K562 (cell line): Measurements from ENCODE around the gene DPEP1. TPM values are rescaled to one million over a fixed set of nuclear protein-coding genes. Genes with fewer than 3 reads are reported as not detected.

Experiments
- CBX2 ChIP-seq: fragments of 200-600 bp; sonication (generic); IDR thresholded peaks from one replicate; pipeline ENCODE4 v1.6.1; 2012; ENCODE audit warnings: mild to moderate bottlenecking, low read length, inconsistent platforms; ENCODE audit not compliant: insufficient read depth, poor library complexity, severe bottlenecking
- CEBPG ChIP-seq, 3 experiments: fragments of 200-800 bp in 1 of 3; sonication (Bioruptor generic) in 1 of 3; sonication (generic) in 1 of 3; formaldehyde crosslinking in 1 of 3; IDR thresholded peaks in 2 of 3; conservative IDR thresholded peaks in 1 of 3; 2 replicates each; pipeline versions ENCODE4 v1.6.1 to v1.8.0; 2016 to 2022; ENCODE audit warnings: missing compliant biosample characterization in 2 of 3, missing genetic modification characterization in 2 of 3, mild to moderate bottlenecking in 1 of 3, missing genetic modification reagents in 1 of 3
- KDM2B ChIP-seq: fragments of 250-450 bp; sonication (Bioruptor Pico); IDR thresholded peaks from 2 replicates; pipeline ENCODE4 v1.8.0; 2021; ENCODE audit warnings: mild to moderate bottlenecking, moderate library complexity
- NEUROD1 ChIP-seq: fragments of 150-350 bp; IDR thresholded peaks from 2 replicates; pipeline ENCODE4 v1.6.1; 2014; ENCODE audit warnings: borderline replicate concordance, low read length, low read depth; ENCODE audit not compliant: partially characterized antibody
- TAL1 ChIP-seq: fragments of 450-650 bp; IDR thresholded peaks from 2 replicates; pipeline ENCODE4 v1.6.1; 2016; ENCODE audit warnings: mild to moderate bottlenecking
- TFE3 ChIP-seq: fragments of 450-650 bp; formaldehyde crosslinking; IDR thresholded peaks from 2 replicates; pipeline ENCODE4 v1.4.0; 2020; ENCODE audit warnings: mild to moderate bottlenecking, mixed read lengths
- U2AF1 ChIP-seq: fragments of 200-400 bp; formaldehyde crosslinking; optimal IDR thresholded peaks from 2 replicates; pipeline ENCODE3; 2017; ENCODE audit warnings: mild to moderate bottlenecking, low read depth, low read length, moderate library complexity
- ZEB2 ChIP-seq: fragments of 450-650 bp; IDR thresholded peaks from 2 replicates; pipeline ENCODE4 v1.6.1; 2016
- ZNF444 ChIP-seq: fragments of 250-450 bp; sonication (Bioruptor Pico); IDR thresholded peaks from 2 replicates; pipeline ENCODE4 v1.4.0; 2020; ENCODE audit warnings: mild to moderate bottlenecking, moderate library complexity
- polyA plus RNA-seq, 8 experiments: library from polyadenylated mRNA; depleted of rRNA in 4 of 8; stranded (reverse) in 5 of 8; unstranded in 3 of 8; fragments of >200 nt; fragmentation: Nextera tagmentation in 2 of 8; fragmentation: Illumina TruSeq in 1 of 8; extraction: Ambion mirVana in 2 of 8; extraction: Trizol in 1 of 8; gene quantifications; 2 replicates each; pipeline versions ENCODE4 v1.2.1 to v1.2.3, GENCODE V29; 2011 to 2014; ENCODE audit warnings: inconsistent platforms in 1 of 8, missing spikeins in 1 of 8
- total RNA-seq, 7 experiments: library from RNA; depleted of rRNA in 6 of 7; stranded (reverse); fragments of >200 nt in 6 of 7; fragmentation: Illumina TruSeq in 2 of 7; extraction: Trizol in 2 of 7; gene quantifications; 2 replicates each; pipeline versions ENCODE4 v1.2.1 to v1.2.3, GENCODE V29; 2011 to 2021; ENCODE audit warnings: low replicate concordance in 1 of 7
- TF ChIP-seq, protein P1 (sequence below): fragments of 250-450 bp; sonication (Bioruptor Pico); IDR thresholded peaks from 2 replicates; pipeline ENCODE4 v1.4.0; 2020
- TF ChIP-seq, protein P2 (sequence below): IDR thresholded peaks from 3 replicates; pipeline ENCODE4 v1.6.1; 2011; ENCODE audit warnings: borderline replicate concordance, mild to moderate bottlenecking, moderate library complexity; ENCODE audit not compliant: insufficient read length; ENCODE audit errors: extremely low read depth
- TF ChIP-seq, protein P3 (sequence below): sonication (generic); formaldehyde crosslinking; IDR thresholded peaks from 2 replicates; pipeline ENCODE4 v1.5.0; 2020; ENCODE audit warnings: missing genetic modification reagents
- TF ChIP-seq, protein P4 (sequence below): sonication (generic); formaldehyde crosslinking; IDR thresholded peaks from 2 replicates; pipeline ENCODE4 v1.8.0; 2022; ENCODE audit warnings: missing genetic modification reagents, mild to moderate bottlenecking, moderate library complexity, borderline replicate concordance

The DPEP1 gene
- total and polyA plus RNA-seq, 9 of the 15 experiments (the other 6 are each of a cell fraction or from before 2014, with no cell fraction given), result 0.14 to 0.31 (median 0.20) TPM; not detected in 6

DNA sequence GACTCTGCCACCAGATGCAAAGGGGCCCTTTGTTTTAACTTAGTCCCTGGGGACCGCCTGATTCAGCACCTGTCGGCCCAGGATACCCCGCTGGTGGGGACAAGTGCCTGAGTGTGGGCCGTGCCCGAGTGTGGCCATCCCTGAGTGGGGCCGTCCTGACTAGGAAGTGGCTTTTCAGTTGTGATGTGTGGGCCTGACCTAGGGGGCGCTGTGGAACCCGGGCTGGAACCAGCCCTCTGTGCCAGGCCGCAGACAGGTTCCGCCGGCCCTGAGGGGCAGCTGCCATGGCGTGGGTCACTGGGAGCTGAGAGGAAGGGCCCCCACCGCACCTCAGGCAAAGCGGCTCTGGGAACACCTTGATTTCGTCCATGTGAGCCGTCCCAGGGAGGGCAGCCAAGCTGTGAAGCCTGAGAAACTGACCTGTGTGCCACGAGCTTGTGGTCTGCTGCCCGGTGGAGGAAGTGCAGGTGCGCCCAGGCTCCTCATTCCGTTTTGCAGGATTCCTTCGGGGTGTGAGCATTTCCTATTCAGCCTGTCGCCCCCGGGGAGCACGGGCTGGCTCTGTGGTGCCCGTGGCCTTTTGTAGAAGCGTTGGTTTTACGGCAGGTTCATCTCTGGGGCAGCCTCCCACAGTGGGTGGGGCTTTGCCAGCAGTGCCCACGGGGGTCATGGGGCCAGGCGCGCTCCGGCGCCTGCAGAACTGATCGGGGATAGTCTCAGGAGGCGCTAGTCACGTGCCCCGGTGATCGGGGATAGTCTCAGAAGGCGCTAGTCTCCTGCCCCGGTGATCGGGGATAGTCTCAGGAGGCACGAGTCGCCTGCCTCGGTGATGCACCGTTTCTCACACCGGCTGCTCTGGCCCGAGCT lies 47.7 kb upstream of the DPEP1 start (continued):
- TF ChIP-seq, protein P1, sequence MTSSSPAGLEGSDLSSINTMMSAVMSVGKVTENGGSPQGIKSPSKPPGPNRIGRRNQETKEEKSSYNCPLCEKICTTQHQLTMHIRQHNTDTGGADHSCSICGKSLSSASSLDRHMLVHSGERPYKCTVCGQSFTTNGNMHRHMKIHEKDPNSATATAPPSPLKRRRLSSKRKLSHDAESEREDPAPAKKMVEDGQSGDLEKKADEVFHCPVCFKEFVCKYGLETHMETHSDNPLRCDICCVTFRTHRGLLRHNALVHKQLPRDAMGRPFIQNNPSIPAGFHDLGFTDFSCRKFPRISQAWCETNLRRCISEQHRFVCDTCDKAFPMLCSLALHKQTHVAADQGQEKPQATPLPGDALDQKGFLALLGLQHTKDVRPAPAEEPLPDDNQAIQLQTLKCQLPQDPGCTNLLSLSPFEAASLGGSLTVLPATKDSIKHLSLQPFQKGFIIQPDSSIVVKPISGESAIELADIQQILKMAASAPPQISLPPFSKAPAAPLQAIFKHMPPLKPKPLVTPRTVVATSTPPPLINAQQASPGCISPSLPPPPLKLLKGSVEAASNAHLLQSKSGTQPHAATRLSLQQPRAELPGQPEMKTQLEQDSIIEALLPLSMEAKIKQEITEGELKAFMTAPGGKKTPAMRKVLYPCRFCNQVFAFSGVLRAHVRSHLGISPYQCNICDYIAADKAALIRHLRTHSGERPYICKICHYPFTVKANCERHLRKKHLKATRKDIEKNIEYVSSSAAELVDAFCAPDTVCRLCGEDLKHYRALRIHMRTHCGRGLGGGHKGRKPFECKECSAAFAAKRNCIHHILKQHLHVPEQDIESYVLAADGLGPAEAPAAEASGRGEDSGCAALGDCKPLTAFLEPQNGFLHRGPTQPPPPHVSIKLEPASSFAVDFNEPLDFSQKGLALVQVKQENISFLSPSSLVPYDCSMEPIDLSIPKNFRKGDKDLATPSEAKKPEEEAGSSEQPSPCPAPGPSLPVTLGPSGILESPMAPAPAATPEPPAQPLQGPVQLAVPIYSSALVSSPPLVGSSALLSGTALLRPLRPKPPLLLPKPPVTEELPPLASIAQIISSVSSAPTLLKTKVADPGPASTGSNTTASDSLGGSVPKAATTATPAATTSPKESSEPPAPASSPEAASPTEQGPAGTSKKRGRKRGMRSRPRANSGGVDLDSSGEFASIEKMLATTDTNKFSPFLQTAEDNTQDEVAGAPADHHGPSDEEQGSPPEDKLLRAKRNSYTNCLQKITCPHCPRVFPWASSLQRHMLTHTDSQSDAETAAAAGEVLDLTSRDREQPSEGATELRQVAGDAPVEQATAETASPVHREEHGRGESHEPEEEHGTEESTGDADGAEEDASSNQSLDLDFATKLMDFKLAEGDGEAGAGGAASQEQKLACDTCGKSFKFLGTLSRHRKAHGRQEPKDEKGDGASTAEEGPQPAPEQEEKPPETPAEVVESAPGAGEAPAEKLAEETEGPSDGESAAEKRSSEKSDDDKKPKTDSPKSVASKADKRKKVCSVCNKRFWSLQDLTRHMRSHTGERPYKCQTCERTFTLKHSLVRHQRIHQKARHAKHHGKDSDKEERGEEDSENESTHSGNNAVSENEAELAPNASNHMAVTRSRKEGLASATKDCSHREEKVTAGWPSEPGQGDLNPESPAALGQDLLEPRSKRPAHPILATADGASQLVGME (CRISPR knock-in tag), result no peak
- TF ChIP-seq, protein P2, sequence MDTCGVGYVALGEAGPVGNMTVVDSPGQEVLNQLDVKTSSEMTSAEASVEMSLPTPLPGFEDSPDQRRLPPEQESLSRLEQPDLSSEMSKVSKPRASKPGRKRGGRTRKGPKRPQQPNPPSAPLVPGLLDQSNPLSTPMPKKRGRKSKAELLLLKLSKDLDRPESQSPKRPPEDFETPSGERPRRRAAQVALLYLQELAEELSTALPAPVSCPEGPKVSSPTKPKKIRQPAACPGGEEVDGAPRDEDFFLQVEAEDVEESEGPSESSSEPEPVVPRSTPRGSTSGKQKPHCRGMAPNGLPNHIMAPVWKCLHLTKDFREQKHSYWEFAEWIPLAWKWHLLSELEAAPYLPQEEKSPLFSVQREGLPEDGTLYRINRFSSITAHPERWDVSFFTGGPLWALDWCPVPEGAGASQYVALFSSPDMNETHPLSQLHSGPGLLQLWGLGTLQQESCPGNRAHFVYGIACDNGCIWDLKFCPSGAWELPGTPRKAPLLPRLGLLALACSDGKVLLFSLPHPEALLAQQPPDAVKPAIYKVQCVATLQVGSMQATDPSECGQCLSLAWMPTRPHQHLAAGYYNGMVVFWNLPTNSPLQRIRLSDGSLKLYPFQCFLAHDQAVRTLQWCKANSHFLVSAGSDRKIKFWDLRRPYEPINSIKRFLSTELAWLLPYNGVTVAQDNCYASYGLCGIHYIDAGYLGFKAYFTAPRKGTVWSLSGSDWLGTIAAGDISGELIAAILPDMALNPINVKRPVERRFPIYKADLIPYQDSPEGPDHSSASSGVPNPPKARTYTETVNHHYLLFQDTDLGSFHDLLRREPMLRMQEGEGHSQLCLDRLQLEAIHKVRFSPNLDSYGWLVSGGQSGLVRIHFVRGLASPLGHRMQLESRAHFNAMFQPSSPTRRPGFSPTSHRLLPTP, result no peak
- TF ChIP-seq TAL1 (no peak), CBX2 (no peak), TFE3 (CRISPR knock-in tag) (peak; percentile 81), ZEB2 (no peak), U2AF1 (no peak), KDM2B (CRISPR knock-in tag) (no peak), NEUROD1 (peak; percentile 9), ZNF444 (no peak), CEBPG (CRISPR knock-in tag; IDR thresholded peaks at IDR 0.05) (no peak), CEBPG (tag; conservative IDR thresholded peaks at IDR 0.05 in 1 of 2, IDR thresholded peaks at IDR 0.05 in 1 of 2) (no peak)
- TF ChIP-seq, protein P3, sequence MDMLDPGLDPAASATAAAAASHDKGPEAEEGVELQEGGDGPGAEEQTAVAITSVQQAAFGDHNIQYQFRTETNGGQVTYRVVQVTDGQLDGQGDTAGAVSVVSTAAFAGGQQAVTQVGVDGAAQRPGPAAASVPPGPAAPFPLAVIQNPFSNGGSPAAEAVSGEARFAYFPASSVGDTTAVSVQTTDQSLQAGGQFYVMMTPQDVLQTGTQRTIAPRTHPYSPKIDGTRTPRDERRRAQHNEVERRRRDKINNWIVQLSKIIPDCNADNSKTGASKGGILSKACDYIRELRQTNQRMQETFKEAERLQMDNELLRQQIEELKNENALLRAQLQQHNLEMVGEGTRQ (CRISPR knock-in tag), result peak; percentile 90
- TF ChIP-seq, protein P4, sequence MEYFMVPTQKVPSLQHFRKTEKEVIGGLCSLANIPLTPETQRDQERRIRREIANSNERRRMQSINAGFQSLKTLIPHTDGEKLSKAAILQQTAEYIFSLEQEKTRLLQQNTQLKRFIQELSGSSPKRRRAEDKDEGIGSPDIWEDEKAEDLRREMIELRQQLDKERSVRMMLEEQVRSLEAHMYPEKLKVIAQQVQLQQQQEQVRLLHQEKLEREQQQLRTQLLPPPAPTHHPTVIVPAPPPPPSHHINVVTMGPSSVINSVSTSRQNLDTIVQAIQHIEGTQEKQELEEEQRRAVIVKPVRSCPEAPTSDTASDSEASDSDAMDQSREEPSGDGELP, result peak; percentile 61; the same call in 1 of the 2 replicates
